SKM-1 (cell line): ENCODE measurements around the gene ACSS2.

Experiments used
- DNase-seq: peaks from one replicate; lab custom pipeline; 2025; ENCODE audit not compliant: unreplicated experiment; lab: John Stamatoyannopoulos, UW

ACSS2 gene

DNA sequence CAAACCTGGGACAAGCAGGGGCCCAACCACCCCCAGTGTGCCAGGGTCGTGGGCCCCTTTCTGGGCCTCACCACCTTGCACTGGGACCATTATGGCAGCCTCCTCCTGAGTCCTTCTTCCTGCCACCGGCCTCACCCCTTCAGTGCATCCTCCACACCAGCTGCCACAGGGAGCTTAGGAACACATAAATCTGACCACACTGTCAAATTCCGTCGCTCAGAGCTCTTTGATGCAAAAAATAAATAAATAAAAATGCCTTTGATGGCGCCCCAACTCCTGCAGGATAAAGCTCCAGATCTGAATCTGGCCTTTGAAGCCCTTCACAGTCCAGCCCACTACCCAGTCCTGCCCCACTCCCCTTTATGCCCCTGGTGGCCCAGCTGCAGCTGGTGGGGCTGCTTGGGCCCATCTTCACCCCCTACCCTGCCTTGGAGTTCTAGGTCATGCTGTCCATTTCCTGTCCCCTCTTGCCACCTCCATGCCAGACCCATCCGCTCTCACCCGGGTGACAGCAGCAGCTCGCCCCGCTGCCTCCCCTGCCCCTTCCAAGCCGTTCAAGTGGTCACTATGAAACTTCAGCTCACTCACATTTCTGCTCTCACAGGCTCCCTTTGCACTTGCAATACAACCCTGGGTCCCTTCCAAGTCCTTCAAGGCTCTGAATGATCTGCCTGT, 95.3 kb downstream of the ACSS2 start:
- DNase-seq: no peak

DNA sequence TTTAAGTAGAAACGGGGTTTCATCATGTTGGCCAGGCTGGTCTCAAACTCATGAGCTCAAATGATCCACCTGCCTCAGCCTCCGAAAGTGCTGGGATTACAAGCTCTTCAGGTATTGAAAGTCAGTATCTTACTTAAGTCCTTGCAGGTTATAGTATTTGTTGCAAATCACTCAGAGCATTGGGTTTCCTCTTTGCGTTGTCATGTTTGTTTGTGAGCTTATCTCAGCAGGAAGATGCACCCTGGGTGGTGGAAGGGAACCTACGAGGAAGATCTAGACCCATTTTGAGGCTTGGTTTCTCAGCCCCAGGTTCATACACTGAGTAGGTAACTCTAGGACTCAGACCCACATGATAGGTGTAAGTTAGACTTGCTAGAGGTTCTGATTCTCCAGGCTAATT, 97.8 kb downstream of the ACSS2 start:
- no peak for DNase-seq

DNA sequence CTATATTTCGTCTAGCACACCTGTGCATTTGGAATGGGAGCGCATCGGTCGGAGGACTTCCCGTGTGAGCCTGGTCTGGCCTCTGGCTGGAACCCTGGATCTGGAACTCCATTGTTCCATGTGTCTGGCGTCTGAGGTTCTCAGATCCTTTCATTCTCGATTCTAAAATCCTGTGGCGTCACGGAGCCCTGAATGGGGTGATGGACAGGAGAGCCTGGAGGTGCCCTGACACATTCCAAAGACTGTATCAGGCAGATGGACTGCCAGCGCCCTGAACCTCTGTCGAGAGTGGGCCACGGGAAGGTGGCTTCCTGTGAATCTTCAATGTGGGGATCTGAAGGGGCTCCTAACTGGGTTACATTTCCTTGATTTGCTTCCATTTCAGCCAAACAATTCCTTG, 99.9 kb downstream of the ACSS2 start:
- DNase-seq: no peak
